ENCODE data around the gene TRPM1. TPM values are rescaled to one million over a fixed set of nuclear protein-coding genes. Genes with fewer than 3 reads are reported as not detected.

TRPM1 gene
- 0.17 TPM for polyA plus RNA-seq (2012; ENCODE audit: insufficient read depth, insufficient read length, low read depth)

GRCh38 chr15:31101262-31102038 is at the start of gene TRPM1:
Gene TRPM1, minus strand, starts transcription at chr15:31101725. Its CDS starts 20,370 bp downstream, at chr15:31081355.
- Histone ChIP-seq H3K4me3 (ENCODE audit: low read depth, low read length) (no peak within 1 kb of the TSS), H3K36me3 (no peaks in the 10 kb centered on the region), H3K9me3 (no peaks in the 10 kb centered on the region), H3K4me1 (no peaks in the 10 kb centered on the region), H3K27me3 (no peaks in the 10 kb centered on the region; the same call in 1 of the 2 replicates)
- no peak for DNase-seq
- no peak for TF ChIP-seq CTCF (IDR thresholded peaks at IDR 0.05; ENCODE audit: low read depth, low read length)

GRCh38 chr15:31150732-31151231 is 49.3 kb upstream of the TRPM1 start:
- no peaks in the 10 kb centered on the region for H3K36me3 ChIP-seq
- H3K4me1 ChIP-seq: no peaks in the 10 kb centered on the region
- no peaks in the 10 kb centered on the region; the same call in 1 of the 2 replicates for H3K27me3 ChIP-seq
- H3K4me3 ChIP-seq (ENCODE audit: low read depth, low read length): no peak overlapping the region
- H3K9me3 ChIP-seq: no peaks in the 10 kb centered on the region
- no peak for TF ChIP-seq CTCF (IDR thresholded peaks at IDR 0.05; ENCODE audit: low read depth, low read length)
- DNase-seq: no peak

GRCh38 chr15:31149987-31150386 is 48.5 kb upstream of the TRPM1 start:
- Histone ChIP-seq H3K27me3 (no peaks in the 10 kb centered on the region; the same call in 1 of the 2 replicates), H3K36me3 (no peaks in the 10 kb centered on the region), H3K9me3 (no peaks in the 10 kb centered on the region), H3K4me1 (no peaks in the 10 kb centered on the region), H3K4me3 (ENCODE audit: low read depth, low read length) (no peak overlapping the region)
- no peak for TF ChIP-seq CTCF (IDR thresholded peaks at IDR 0.05; ENCODE audit: low read depth, low read length)
- DNase-seq: no peak

GRCh38 chr15:31149088-31149505 is 47.6 kb upstream of the TRPM1 start:
- DNase-seq: no peak
- no peaks in the 10 kb centered on the region for H3K9me3 ChIP-seq
- no peak overlapping the region for H3K4me3 ChIP-seq (ENCODE audit: low read depth, low read length)
- H3K27me3 ChIP-seq: no peaks in the 10 kb centered on the region; the same call in 1 of the 2 replicates
- no peaks in the 10 kb centered on the region for H3K36me3 ChIP-seq
- no peaks in the 10 kb centered on the region for H3K4me1 ChIP-seq
- TF ChIP-seq CTCF (IDR thresholded peaks at IDR 0.05; ENCODE audit: low read depth, low read length): no peak

GRCh38 chr15:31148297-31149087 is 47.0 kb upstream of the TRPM1 start:
- no peaks in the 10 kb centered on the region for H3K4me1 ChIP-seq
- no peaks in the 10 kb centered on the region for H3K9me3 ChIP-seq
- H3K36me3 ChIP-seq: no peaks in the 10 kb centered on the region
- TF ChIP-seq CTCF (IDR thresholded peaks at IDR 0.05; ENCODE audit: low read depth, low read length): no peak
- no peak for DNase-seq
- no peaks in the 10 kb centered on the region for H3K27me3 ChIP-seq
- no peak overlapping the region for H3K4me3 ChIP-seq (ENCODE audit: low read depth, low read length)
